GM21447 (cell line): ENCODE results near the gene SHC2.

Experiments
- ATAC-seq: cut with Tn5 transposase; IDR thresholded peaks from one replicate; pipeline ENCODE4 v1.9.1; 2021; ENCODE audit not compliant: unreplicated experiment

SHC2 gene, protein sequence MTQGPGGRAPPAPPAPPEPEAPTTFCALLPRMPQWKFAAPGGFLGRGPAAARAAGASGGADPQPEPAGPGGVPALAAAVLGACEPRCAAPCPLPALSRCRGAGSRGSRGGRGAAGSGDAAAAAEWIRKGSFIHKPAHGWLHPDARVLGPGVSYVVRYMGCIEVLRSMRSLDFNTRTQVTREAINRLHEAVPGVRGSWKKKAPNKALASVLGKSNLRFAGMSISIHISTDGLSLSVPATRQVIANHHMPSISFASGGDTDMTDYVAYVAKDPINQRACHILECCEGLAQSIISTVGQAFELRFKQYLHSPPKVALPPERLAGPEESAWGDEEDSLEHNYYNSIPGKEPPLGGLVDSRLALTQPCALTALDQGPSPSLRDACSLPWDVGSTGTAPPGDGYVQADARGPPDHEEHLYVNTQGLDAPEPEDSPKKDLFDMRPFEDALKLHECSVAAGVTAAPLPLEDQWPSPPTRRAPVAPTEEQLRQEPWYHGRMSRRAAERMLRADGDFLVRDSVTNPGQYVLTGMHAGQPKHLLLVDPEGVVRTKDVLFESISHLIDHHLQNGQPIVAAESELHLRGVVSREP

GRCh38 chr19:460877-461720, at the start of gene SHC2:
SHC2 (minus strand) TSS chr19:461033; CDS start chr19:460996, 37 bp downstream.
- no peak for ATAC-seq

DNA sequence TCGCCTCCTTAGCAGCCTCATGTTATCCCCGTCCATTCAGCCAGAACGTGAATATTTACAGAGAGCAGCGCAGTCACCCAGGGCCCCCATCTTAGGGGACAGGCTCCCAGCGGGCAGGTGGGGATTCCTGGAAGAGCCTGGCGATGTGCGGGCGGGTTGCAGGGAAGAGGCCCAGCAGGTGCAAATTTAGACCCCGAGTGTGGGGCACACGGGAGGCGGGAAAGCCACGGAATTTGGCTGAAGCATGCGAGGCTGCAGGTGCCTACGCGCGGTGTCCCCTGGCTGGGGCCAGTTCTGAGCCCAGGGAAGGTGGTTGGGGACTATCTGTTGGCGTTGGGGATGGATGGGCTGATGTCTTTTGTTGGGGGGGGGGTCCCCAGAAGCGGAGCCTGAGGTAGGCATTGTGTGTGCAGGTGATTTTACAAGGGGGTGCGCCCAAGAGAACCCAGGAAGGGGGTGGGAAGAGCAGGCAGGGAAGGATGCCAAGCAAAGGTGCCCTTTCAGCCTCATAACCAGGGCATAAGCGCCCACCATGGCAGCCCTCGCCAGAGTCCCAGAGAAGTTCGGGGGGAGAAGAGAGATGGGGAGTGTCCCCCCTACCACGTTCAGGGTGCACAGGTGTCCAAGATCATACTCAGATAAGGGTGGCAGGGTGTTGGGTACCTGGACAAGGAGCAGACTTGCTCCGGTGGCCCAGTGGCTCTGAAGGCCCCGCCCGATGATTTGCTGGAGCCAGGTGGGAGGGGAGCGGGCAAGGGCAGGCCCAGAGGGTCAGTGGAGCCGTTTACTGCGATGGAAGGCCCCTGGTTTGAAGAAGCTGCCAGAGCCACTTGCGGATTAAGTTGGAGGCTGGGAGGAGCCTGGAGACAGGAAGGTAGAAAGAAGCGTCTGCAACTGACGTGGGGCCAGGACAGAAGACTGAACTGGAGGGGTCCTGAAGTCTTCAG, 47.6 kb upstream of the SHC2 start:
- no peak for ATAC-seq

- ATAC-seq = peak; percentile 58
These were observed 46.7 kb upstream of the SHC2 start, which contains the start of gene TPGS1 for GRCh38 chr19:507286-508203. TPGS1 (plus strand) TSS chr19:507497; CDS start chr19:507507, 10 bp downstream.

- ATAC-seq = peak; percentile 65
These were observed 45.8 kb upstream of the SHC2 start for GRCh38 chr19:506404-507285.

GRCh38 chr19:504616-505015, 43.8 kb upstream of the SHC2 start:
- ATAC-seq = no peak

DNA sequence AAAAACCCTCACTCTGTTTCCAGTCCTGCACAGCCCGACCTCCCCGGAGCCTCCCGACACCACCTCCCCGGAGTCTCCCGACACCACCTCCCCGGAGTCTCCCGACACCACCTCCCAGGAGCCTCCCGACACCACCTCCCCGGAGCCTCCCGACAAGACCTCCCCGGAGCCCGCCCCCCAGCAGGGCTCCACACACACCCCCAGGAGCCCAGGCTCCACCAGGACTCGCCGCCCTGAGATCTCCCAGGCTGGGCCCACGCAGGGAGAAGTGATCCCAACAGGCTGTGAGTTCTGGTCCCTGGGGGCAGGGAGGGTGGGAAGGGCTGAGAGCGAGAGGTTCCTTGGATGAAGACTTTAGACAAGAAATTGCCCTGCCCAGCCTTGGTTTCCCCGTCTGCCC, 40.8 kb upstream of the SHC2 start:
- no peak for ATAC-seq

GRCh38 chr19:498977-499623, 38.3 kb upstream of the SHC2 start:
- no peak for ATAC-seq

- no peak for ATAC-seq
These were observed 37.7 kb upstream of the SHC2 start for GRCh38 chr19:498511-498891.

DNA sequence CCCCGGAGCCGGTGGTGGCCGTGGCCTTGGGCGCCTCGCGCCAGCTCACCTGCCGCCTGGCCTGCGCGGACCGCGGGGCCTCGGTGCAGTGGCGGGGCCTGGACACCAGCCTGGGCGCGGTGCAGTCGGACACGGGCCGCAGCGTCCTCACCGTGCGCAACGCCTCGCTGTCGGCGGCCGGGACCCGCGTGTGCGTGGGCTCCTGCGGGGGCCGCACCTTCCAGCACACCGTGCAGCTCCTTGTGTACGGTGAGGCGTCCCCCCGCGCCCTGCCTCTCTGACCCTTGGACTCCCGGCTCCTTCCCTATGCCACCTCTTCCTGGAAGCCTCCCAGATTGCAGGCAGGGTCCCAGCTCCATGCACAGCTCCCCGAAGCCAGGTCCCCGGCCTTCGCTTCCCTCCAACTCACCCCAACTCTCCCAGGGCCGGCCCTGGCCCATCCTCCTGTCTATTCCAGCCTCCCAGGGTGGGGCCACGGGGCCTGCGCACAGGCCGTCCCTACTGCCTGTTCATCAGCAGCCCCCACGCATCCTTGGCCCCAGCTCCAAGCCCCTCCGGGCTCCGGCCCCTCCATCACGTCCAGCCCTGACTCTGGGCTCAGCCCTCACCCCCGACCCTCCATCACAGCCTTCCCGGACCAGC, 37.2 kb upstream of the SHC2 start:
- no peak for ATAC-seq

- no peak for ATAC-seq
These were observed 36.6 kb upstream of the SHC2 start for GRCh38 chr19:497491-497868.

GRCh38 chr19:496986-497385, 36.2 kb upstream of the SHC2 start:
- ATAC-seq = no peak

GRCh38 chr19:496112-496665, 35.4 kb upstream of the SHC2 start, which contains the start of gene MADCAM1:
MADCAM1 (plus strand) TSS chr19:496486; CDS start chr19:496500, 14 bp downstream.
- ATAC-seq = no peak

GRCh38 chr19:495402-496111, 34.7 kb upstream of the SHC2 start:
- no peak for ATAC-seq

GRCh38 chr19:495081-495401, 34.2 kb upstream of the SHC2 start:
- ATAC-seq = no peak

- ATAC-seq = no peak
These were observed 33.6 kb upstream of the SHC2 start for GRCh38 chr19:494171-495080.
